ENCODE data around the gene HIVEP3.

HIVEP3 gene

DNA sequence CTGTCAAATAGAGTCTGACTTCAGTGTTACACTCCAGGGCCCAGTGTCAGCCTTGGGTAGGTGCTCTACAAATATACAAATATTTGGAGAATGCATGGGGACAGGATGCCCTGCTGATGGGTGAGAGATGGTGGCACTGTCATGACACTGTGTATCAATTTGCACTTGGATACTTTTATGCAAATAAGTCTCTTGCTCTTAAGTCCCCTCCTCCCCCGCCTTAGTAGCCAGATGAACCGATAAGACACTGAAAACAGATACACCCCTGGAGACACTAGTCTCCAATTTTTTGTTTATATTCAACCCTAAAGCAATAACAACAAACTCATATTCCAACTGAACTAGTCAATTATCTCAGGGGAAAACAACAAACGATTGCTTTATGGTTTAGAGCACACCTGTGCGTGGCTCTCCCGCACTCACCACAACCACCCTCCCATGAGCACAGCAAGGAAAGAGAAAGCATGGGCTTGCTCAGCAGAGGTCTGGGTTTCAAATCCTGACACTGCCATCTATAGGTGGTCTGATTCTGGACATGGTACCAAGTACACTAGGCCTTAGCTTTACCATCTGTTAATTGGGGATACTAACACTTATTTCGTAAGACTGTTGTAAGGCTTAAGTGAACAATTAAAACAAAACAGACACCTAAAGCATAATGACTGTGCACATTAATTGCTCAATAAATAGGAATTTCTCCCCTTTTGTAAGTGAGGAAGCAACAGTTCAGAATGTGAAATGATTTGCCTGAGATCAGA lies 50.3 kb downstream of the HIVEP3 start:
- no peak for DNase-seq

DNA sequence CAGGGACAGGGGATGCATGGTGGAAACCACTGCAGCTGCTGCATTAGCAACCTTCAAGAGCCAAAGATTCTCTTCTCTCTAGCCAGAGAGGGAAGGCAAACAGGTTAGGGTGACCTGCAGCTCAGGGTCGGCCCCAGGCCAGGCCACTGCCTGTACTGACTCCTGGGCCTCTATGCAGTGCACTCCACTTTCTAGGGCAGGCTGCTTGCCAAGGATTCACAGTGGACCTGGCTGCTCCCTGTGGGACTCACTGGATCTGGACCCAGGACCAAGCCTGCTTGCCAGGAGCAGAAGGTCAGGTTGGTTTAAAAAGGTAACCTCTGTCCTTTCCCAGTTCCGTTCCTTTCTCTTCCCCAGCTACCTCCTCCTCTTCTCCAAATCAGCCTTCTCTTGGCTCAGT lies 52.4 kb downstream of the HIVEP3 start:
- DNase-seq = no peak

DNA sequence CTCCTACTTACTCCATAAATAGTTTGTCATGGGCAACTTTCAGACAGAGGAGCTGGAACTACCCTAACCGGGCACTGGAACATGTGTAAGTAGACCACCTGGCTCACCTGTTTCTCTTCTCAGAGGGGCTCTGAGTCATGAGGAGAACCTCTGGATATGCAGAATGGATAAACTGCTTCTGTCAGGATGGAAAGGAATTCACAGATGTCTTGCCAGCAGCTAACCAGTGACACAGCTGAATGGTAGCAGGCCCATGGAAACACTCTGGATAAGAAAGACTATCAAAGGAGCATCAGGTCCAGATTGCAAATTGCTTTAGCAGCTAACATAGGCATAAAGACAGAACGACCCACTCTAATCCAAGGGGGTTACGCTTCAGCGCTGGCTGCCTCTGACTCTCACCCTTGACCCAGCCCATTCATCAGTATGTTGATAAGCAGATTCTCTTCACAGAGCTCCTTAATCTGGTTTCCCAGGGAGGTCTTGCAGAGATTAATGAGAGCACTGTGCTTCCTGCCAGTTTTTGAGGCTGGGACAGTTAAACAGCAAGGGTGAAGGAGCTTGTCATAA lies 54.2 kb downstream of the HIVEP3 start:
- no peak for DNase-seq

DNA sequence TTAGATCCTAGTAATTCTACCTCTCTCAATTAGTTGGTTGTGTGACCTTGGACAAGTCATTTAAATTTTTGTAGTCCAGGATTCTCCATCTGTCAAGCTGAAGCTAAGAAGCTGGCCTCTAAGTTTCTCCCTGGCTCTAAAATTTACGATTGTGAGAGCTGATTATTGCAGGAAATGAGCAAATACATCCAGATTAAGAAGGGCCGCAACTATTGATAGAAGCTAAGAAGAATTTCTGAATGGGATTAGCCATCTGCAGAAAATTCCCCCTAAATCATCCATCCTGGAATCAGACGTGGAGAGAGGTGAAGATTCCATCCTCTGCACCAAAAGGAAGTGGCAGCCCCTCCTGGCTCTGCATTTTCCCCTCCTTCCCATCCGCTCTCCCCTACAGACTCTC lies 55.0 kb downstream of the HIVEP3 start:
- no peak for DNase-seq

DNA sequence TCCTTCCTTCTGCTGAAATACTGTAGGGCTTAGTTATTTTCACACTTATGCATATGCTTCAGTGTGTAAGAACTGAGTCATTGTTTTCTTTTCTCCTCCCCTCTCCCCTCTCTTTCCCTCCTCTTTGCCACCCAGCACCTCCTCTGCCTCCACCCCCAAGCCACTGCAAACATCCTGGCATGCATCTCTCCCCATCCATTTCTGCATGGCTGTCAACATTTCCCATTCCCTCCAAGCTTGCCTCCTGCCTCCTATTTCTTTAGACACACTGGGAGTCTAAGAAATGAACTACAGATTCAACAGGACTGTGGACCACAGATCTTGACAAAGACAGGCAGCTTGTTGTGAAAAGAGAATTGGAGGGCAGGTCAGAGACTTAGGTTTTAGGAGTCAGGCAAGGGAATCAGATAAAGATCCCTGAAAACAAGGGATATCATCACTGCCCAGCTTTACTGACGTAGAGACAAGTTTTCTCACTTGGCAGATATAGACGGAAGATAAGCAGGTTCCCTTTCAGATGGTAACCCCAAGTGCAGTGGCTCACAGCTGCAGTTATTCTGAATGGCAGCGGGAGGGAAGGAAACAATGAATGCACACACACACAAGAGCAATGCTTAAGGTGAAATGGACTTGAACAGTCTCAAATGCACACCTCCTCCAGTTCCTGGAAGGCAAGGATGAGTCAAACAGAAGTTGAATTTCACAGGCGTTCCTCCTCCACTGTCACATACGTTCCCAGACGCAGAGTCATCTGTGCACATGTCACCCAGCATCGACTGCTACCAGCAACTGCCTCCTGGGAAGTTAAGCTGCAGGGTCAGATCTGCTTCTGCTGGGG lies 56.1 kb downstream of the HIVEP3 start:
- no peak for DNase-seq

DNA sequence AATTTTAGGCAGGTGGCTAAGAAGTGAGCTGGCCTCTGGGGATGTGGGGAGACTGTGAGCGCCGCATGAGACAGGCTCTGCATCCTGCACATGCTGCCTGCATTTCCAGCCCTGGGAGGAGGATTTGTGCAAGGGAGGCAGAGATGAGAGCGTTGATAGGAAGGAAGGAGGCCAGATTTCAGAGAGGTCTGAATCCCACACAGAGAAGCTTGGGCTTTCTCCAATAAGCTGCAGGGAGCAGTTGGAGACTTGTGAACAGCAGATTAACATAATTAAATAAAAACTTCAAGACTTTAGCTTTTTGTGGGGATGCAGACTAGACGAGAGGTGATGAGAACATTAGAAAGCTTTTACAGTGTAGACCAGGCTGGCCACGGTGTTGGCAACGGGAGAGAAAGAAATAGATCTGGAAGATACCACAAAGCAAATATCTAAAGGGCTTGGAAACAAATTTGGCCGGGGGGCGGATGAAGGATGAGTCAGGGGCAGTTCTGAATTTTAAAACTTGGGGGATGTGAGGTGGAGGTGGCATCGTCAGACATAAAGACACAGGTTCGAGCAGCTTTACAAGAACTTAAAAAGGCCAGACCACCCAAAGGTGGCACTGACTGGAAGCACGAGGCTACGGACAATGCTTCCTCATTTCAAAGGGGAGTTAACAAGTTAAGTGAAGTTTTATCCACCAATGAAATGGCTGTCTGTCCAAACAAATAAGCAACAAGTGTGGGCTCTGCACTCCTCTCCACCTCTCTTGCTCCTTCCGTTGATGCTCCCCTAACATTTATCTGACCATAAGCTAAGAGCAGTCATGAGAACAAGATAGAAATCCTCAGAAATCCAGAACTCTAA lies 57.0 kb downstream of the HIVEP3 start:
- DNase-seq = no peak

DNA sequence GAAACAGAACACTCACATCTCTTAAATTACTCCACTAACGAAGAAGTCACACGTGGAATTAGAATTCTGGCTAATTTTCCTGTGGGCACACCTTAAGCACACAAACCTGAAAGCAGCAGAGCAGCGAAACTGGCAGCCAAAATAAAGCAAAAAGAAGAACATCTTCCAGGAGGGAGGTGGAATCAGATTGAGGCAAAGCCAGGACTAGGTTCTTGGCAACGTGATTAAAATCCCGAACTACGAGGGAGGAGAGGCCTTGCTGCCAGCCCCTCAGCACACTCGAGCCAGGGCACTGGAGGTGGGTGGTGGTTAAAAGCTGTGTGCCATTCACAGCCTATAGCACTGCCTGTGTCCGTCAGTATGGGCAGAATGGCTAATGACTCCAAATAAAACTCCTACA lies 58.0 kb downstream of the HIVEP3 start:
- no peak for DNase-seq

DNA sequence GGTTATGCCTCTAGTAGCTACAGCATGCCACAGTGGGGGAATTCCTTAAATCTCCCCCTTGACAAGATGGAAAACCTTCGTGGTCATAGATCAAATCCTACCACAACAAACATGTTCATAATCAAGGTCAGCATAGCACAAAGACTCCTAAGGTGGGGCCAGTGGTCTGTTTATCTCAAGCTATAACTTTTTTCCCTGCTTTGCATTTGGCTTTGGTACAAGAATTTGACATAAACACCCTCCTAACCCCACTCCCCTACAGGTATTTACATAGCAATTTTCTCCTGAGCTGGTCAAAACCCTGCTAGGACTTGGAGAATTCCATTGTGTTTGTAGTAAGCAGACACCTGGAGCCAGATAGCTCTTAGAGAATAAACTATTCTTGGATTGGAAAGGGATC lies 58.5 kb downstream of the HIVEP3 start:
- DNase-seq = no peak

DNA sequence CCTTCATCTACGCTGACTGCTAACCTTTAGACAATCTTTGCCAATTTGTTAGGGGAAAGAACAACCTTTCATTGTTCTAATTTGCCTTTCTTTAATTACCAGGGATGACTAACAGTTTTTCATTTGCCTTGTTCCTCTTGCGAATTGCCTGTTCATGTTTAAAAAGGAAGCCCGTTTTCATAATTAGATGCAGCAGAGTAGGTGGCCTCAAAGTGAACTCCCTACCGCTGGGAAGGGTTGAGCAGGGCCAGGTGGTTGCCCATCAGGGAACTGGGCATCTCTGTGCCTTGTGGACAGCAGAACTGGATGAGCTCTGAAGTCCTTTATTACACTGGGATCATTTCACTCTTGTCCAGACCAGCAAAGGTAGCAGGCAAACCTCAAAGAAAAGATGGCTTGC lies 59.0 kb downstream of the HIVEP3 start:
- DNase-seq = no peak

DNA sequence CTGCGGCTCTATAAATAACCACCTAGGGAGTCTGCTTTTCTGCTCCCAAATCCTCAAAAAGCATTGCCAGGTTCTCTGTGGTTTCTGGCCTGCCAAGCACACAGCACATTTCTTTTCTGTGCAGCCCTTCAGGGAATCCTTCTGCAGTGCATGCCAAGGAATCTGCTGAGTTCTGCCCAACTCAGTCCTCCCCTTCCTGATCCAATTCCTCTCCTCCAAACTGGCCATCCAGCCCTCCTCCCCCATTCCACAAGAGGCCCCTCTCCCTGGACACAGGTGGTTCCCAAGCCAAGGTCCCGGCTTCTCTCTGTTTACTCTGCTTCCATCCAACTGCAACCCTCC lies 61.8 kb downstream of the HIVEP3 start:
- no peak for DNase-seq

DNA sequence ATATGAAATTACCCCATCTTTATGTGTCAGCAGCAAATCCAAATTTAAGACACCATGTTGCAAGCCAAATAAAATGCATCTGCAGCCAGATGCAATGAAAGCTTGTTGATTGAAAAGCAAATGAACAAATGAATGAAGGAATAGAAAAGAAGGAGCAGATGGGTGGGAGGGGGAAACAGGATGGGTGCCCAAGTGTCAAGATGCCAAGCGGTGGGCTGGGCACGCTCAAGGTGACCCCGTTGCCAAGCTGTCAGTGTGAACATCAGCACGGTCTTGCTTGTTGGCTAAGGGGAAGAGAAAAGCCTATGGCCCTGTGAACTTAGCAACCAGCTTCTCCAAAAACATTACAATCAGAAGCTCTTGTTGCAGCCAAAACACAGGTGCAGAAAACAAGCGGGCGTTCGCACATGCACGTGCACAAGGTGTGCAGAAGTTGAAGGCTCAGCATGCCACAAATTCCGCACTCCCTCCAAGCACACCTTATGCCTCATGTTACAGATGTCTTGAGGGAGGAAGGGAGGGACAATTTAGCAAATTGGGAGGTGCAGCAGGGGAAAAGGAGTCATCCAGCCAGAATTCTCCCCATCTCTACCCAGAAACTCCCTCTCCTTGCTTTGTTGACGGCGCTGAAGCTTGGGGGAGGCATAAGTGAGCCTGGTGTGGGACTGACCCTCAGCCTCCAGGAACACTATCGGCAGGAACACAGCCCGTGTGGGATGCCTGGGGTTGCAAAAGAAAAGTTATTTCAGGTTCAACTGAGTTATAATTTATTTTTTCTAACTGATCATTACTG lies 62.4 kb downstream of the HIVEP3 start:
- no peak for DNase-seq

DNA sequence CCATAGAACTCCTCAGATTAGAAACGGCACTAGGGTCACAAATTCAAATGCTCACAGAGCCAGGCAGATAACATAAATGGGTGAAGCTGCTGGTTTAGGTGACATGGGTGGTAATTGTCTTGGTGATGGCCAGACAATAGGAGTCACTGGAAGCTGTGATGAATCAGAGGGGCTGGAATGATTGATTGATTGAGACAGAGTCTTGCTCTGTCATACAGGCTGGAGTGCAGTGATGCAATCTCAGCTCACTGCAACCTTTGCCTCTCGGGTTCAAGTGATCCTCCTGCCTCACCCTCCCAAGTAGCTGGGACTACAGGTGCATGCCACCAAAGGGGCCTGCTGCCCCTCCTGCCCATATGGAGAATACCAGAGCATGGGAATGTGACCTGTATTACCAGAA lies 63.0 kb downstream of the HIVEP3 start:
- no peak for DNase-seq

DNA sequence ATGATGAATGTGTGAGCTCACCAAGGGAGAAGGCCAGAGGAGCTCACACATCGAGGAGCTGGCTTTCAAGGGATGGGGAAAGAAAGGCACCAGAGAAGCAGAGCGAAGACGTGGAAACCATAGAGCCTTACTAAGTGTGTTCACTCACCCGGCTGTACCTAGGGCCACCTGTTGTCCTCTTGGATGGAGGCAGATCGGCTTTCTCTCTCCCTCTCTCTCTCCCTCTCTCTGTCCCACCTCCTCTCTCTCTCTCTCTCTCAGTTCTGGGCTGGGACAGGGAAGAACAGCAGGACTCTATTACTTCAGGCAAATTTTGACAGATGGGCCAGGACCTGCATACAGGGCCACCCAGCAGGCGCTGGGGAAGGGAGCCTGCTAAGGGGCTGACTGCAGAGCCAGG lies 64.8 kb downstream of the HIVEP3 start:
- no peak for DNase-seq

DNA sequence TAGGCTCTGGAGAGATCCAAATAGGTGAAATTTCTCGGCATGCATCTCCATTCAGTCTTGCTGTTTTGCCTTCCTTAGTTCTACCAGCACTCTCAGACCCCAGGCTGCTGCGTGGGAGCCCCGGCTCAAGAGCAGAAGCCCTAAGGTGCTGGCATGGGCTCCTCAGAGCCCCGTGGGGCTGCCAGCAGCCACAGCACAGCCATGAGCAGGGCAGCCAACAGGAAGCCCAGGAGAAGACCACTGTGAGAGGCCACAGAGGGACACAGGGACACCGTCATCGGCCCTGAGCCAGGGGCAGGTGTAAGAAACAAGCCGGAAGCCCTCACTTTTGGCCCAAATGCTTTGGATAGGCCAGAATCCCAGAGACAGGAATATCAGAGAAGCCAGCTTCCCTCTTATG lies 66.6 kb downstream of the HIVEP3 start:
- no peak for DNase-seq

DNA sequence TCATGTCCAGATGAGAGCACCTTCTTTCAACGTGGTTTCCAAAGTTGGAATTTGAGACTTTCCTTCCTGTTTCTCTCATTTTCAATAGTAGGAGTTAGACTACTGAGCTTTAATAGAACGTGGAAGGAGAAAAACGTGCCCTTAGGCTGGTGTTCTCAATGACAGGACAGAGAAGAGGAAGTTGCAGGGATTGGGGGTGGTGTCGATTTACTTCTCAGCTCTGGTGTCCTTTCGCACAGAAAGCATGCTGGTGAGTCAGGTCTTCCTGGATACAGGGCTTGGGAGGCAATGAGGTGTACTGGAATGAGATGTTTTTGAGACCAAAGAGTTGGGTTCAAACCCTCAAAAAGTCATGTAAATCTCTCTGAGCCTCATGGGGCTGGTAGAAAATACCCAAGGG lies 67.1 kb downstream of the HIVEP3 start:
- no peak for DNase-seq

DNA sequence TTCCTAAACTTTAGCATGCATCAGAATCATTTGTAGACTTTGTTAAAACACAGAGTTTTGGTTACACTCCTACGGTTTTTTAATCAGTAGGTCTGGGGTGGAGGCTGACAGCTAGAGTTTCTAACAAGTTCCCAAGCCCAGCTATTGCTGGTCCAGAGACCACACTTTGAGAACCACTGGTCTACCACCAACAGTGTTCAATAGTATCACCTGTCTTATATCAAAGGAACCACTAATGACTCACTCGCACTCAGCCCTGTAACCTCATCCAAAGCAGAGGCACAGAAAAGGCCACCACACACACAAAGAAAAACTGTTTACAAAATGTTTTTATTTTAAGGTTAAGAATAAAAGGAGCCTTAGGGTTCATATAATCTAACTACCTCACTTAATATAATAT lies 68.7 kb downstream of the HIVEP3 start:
- no peak for DNase-seq

DNA sequence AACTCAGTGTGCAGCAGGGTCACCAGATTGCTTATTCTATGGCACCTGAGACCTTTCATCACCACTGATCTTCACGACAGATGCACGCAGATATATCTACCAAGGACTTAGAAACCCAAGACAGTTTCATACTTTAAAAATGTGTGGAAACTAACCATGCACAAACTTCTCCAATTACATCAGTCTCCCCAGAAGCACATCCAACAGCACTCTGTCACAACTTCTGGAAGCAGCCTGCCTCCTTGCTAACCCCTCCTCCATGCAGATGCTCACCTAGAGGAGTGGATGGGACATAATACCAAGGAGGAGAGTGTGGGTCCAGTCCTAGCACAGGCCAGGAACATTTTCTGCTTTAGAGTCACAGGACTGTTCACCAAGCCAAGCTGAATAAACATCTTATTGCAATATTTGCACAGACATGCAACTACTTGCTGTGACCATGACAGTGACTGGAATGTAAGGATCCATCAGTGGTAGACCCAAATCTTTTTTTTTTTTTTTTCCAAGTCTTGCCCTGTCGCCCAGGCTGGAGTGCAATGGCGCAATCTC lies 69.4 kb downstream of the HIVEP3 start:
- DNase-seq = no peak

DNA sequence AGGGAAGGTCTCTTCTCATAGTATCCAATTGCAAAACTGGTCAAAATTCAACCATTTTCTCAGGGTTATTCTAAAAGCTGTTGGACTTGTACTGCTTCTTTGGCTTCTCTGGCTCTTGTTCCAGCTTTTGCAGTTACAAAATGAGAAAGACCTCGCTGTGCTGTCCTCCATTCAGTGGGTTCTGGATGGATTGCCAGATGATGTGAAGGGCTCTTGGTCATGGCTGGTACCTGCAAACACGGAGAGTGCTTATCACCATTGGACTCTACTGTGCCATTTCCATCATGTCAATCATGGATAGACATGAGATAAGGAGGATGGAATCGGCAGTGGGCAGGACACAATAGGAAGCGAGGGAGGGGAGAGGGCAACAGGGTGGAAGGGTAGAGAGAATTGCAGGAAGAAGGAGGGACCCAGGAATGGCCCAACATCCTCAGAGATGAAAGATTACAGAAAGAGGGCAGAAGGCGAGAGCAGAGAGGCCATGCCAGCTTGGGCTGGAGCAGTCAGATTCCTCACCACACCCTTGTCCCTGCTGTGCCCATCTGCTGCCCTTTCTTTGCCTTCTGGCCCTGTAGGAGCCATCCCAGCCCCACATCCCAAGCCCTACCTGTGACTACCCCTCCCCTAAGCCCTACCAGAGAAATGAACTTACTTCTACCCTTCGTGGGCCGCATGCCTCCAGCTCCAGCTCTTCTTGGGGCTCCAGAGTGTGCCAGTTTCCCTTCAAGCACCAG lies 70.3 kb downstream of the HIVEP3 start:
- DNase-seq = no peak

DNA sequence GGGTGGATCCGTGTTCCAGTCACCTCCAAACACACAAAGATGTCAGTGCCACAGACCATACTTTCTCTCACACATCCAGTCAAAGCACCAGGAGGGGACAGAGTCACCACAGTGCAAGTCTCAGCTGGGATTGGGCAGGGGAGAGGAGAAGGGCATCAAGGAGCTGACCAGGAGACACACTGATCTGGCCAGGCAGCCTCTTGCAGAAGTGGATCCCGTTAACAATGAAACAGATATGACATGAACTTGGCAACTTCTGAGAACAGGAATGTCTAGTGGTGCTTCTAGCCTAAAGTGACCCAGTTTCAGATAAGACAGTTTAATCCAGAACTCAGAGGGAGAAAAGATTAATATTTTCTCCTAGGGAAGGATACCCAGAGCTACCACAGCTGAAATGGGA lies 71.0 kb downstream of the HIVEP3 start:
- DNase-seq = no peak

DNA sequence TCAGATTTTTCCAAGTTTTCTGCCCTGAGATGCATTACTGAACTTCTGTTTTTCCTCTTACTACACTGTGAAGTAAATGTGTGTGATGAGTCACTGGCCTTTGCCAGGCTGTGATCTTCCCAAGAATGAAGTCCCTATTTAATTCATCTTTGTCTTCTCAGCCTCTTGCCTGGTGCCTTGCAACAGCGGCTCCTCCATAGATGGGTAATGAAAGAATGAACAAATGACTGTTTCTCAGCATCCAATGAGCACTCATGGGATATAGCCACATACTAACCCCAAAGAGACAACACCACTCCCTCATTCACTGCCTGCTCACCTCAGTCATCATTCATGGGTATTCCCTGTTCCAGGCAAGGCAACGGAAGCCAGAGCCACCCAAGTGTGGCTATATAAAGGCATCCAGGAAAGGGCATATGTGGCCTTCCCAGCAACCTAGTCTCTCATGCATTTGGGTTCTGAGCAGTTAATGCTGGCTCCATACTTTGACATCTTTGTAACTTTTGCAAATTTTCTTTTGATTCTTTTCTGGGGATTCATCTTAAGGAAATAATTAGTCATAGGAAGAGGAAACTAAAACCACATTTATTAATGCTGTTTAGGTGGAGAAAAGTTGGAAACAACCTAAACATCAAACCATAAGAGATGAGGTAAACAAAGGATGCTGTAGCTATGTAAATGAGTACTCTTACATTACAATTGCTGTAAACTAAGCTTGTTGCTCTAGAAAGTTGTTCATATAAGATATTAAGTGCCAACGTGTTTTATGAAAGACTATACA lies 71.9 kb downstream of the HIVEP3 start:
- no peak for DNase-seq

All from SIG-M5 (cell line).